Endothelial cell of hepatic sinusoid (primary cell): ENCODE measurements around the gene KCND3.

Source experiments
- in situ Hi-C: cut with HindIII; loops from 2 replicates; pipeline ENCODE4 v1.10.0; 2017; ENCODE audit warnings: low sequenced_read_pairs

KCND3 gene

DNA sequence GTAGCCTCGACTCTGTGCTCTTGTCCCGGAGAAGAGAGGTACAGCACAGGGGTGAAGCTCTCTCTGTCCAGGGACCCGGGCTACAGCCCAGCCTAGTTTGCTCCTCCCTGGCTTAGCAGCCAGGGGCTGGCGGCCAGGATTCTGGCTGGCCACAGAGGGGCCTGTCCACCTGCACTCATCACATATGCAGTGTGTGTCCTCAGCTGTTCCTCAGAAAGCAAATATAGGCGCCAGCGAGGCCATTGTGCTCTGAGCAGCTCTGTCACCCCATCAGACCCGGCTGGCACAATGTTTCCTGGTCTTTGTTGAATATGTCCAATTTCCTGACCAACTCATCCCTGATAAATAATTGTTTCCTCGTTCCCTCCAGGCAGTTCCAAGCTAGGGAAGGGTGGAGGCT lies 28.5 kb downstream of the KCND3 start:
- in situ Hi-C loops = no loop called here

DNA sequence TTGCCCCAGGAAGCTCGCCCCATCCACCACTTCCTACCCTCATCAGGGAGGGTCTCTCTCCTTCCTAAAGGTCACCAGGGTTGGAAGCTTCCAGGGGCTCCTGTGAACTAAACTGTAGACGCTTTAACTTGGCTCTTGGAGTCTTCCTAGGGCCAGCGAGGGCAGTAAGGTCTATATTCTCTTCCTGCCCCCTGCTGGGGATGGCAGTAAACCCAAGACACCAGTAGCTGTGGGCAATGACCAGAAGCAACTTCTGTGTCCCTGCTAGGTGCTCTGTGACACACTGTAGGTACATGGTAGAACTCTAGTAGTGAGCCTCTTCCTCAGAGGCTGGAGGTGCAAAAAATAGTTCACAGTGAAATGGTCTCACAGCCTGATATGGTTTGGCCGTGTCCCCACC lies 30.0 kb downstream of the KCND3 start:
- in situ Hi-C loops = no loop called here

DNA sequence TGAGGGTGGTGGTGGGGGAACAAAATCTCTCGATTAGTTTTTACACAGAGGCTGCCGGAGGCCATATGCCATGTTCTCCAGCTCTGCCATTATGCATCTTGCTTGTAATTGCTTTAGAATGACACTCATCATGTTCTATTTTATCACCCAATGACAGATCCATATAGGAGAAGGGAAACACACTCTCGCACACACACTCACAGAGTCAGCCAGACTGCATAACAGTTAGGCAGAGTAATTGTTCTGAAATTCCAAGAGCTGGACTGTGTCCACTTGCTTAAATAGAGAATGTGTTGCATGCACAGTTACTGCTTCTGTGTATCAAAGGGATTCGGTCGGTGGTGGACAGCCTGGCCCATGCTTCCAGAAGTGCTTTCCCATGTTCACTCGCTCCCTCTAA lies 30.6 kb downstream of the KCND3 start:
- in situ Hi-C loops = no loop called here

DNA sequence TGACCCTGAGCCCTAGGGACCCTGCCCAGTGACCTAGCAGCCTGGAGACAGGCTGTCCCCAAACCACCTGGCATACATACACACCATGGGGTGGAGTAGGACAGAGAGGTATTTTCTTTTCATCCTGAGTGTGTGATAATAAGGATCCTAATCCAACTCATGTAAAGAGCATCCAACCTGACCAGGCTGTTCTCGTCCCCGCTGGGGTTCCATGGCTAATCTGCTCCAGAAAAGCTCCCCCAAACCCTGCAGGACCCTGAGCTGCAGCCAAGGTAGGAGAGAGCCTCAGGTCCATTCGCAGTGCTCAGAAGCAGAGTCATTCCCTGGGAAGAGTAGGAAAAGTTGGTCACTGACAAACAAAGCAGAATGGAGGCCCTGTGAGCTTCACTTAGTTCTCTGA lies 31.4 kb downstream of the KCND3 start:
- in situ Hi-C loops = no loop called here

DNA sequence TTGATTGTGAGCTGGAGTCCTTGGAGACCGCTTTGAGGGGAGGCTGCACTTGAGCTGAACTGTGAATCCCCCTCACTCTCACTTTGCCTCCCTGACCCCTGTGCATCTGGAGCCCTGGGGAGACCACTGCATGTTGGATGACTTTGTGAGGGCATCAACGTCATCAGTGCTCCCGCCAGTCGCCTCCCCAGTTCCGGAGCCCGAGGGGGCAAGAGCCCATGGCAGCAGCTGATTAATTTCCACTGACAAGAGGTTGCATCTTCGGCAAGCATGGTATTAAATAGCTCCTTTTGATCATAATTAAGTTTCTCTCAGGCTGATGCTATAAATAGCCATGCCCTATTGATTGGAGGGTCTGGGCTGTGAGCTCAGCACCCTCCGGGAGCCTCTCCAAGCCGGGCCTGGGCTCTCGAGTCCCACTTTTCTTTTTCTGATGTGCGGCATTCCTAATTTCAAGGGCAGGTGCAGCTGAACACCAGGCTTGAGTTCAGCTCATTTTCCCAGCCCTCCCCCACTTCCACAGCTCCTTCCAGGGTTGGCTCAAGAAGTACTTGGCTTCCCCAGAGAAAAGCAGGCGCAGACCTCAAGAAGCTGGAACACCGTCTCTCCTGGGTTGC lies 33.2 kb downstream of the KCND3 start:
- in situ Hi-C loops = no loop called here

DNA sequence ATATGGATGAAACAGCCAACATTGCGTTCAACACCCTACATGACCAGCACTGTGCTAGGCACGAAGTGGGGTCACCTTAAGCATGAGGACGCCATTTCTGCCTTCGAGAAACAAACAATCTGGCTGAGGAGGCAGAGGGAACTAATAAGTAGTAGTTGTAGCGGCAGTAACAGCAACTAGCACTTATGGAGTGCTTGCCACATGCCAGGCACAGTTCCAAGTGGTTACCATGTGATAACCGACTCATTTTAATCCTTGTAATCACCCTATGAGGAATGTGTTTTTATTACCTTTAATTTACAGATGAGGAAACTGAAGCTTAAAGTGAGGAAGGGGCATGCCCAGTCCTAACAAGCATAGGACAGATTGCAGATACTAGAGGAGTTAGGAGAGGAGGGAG lies 33.7 kb downstream of the KCND3 start:
- in situ Hi-C loops = no loop called here

DNA sequence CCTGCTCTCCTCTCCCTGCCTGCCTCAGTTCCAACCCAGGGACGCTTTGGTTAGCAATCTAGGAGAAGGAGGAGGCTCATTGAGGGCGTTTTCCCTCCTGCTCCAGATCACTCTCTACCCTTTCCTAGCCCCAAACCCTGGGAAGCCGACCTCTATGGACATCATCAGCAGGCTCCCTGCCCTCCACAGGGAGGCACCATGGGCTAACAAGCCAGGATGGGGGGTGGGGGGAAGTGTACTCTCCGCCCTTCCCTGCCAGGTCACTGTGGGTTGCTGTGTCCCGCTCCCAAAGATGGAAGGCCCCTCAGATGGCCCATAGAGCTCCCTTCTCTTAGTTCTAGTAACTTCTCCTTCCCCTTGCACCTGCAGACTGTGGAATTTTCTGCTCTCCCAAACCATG lies 35.7 kb downstream of the KCND3 start:
- in situ Hi-C loops = no loop called here

DNA sequence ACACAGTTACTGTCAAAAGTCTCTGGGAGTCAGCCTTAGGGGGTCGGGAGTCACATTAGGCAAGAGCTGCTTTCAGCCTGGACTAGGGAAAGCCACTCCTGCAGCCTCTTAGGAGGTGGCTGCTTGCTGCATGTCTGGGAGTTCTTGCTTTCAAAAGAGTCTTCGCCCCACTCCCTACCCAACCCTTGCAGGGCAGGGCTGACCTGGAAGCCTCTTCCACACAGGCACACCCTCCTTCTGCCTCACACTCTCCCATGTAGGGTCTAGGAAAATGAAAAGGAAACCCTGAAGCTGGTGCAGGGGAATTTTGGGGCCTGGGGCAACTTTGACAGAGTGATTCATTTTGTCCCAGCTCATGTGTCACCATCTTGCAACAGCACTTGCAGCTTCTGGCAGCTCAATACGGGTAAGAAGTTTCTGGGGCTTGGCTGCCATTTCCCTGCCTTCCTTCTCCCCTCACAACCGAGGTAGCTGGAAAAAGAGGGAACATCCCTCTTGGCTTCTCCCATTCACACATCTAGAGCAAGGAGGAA lies 37.3 kb downstream of the KCND3 start:
- in situ Hi-C loops = no loop called here

DNA sequence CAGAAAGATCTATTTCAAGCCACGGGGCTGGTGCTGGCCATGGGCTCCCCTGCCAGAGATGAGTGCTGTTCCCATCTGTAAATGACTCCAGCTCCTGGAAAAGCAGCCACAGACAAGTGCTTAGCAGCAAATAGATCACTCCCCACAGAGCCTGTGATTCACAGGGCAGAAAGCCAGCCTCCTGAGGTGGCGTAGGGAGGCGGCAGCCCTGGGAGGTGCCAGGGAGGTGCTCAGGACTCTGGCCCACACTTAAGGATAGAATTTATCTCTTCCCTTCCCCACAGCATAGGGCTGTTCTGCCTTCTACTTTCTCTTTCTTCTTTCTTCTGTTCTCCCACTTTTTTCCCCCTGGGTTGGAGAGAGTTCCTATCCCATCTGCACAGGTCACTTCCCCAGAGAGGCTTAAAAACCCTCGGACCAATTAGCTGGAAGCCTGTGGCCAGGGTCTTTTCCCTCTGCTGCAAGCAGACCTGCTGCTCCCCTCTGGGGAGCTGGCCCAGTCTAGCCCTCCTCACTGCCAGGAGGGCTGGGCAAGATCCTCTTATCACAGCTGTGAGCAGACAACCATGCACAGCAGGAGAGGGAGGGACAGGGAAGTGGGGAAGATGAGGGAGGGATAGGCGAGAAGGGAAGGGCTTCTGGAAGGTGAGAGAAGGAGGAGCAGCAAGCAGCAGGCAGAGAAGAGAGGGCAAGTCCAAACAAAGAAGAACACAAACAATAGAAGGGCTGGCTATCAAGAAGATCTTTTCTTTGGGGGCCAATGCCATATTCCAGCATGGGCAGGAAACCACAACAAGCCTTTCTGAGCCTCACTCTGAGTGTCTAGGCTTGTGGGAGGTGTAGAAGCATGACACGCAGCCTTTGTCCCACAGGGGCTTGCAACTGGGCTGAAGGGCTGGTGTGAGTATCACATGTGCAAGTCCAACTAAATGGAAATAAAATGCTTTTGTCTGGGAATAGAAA lies 41.0 kb downstream of the KCND3 start:
- in situ Hi-C loops = no loop called here

DNA sequence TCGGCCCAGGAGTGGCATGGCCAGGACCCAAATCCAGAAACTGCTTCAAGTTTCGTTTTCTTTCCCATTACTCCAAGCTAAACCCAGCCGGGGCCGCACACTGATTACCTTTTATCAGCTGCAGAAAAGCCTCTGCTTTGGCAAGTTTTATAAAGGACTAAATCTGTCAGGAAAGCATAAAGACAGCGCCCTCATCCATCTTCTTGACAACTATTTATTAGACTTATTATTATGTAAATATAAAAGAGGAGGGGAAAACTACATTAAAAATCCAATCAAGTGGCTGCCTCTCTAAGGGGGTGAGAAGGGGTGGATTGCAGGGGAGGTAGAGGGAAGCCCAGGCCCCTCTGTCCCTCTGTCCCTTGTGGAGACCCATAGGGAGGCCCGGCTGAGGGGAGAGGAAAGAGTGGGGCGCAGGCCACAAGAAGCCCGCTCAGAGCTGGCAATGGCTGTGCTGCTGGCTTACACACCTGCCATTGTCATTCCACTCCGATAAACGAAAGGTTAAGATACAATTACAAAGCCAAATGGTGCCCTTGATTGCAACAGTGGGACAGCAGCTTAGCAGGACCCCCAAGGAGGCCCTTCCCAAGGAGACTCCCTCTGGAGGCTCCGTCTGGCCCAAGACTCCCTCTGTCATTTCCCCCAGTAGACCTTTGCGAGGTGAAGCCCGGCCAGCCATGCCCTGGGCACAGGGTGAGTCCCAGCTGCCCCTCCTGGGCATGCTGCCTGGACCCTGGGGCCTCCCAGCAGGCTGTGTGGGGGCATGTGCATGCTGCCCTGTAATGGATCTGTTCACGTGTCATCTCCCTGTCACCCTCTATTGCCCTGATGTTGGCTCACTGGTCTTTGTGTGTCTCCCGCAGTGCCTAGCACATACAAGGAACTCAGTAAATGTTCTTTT lies 45.4 kb downstream of the KCND3 start:
- in situ Hi-C loops = no loop called here

DNA sequence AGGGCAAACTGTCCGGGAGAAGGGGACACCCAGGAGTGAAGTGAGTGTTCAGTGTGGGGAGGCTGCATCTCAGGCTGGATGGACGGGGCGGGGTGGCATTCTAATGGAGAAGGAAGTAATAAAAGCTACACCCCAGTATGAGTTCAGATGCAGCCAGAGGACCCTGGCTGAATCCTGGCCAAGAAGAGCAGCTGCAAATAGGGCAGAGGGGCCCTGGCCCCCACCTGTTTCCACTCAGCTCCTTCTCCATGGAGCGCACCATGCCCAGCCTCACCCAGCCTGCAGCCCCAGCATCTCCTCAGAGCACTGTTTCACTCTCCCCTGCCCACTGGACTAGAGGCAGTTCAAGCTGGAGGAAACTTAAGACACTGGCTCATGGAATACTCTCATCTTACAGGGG lies 46.4 kb downstream of the KCND3 start:
- in situ Hi-C loops = no loop called here

DNA sequence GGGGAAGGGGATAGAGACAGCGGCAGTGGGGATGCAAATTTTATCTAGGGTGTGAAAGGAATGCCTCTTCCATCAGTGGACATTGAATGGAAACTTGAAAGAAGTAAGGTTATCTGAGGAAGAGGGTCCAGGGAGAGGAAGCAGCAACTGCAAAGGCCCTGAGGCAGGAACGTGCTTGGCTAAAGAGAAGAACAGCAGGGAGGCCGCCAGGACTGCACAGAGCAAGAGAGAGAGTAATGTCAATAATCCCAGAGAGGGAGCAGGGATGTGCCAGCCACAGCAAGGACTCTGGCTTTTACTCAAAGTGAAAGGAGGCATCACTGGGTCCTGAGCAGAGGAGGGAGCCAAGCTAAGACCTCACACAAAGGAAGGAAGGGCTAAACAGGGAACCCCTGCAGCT lies 50.9 kb downstream of the KCND3 start:
- in situ Hi-C loops = no loop called here

DNA sequence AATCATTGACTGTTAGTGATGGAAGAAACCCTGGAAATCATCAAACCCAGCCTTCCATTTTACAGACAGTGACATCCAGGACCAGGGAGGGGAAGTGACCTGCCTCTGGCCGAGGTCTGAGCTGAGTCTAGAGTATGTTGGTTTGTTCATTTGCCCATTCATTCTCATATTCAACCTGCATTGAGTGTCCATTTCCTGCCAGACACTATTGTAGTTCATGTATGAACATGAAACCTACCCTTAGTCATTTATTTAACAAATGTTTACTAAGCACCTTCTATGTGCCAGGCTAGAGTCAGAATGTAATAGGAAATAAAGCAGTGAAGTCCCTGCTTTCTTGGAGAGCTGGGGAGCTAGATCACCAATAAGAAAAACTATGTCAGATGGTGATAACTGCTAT lies 51.3 kb downstream of the KCND3 start:
- in situ Hi-C loops = no loop called here

DNA sequence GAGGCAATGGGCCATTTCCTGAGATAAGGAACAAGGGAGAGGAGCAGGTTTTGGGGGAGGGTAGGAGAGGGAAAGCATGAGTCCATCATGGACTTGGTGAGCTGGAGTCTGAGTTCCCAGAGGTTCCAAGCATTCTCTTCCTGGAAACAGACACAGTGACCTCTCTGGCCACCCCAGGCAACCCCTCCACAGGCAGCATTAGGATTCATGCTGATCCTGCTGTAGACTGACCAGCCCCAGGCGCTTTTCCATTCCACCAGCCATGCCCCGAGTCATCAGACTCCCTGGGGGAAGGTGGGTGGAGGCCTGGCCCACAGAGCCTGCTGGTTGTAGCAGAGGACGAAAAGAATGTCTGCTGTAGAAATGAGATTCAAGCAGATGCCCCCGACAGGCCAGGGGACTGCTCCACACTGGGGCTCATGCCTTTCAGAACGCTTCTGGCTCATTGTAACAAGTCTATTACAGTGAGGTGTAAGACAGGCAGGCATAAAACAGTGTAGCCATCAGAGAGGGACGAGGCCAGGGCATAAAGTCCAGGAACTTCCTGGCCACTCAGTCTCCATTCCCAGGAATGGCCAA lies 52.2 kb downstream of the KCND3 start:
- in situ Hi-C loops = no loop called here

DNA sequence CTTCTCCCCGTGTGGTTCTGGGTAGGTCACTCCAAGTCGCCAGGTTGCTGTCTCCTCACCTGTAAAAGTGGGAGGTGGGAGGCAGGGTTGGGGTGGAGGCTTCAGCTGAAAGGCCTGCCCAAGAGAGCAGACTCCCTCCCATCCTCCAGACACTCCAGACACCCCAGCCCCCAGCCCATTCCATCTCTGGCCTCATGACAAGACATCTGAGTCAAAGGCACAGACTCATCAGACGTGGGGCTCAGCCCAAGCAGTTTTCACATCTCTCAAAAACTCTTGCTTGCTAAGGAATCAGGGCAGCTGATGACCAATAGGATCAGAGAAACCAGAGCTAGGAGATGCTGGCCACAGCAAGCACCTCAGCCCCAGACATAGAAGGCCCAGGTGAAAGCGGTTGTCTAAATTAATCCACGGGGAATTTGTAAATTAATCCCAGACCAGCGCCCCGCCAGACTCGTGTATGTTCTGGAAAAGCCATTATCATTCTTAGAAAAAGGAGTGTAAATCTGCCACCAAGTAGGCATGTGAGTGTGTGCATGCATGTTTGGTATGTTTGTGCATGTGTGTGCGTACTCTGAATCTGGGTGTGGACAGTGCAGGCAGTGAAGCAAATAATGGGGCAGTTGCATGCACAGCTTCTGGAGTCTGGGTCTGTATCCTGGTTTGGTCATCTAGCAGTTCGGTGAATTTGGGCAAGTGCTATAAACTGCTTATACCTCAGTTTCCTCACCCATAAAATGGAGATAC lies 55.2 kb downstream of the KCND3 start:
- in situ Hi-C loops = no loop called here

DNA sequence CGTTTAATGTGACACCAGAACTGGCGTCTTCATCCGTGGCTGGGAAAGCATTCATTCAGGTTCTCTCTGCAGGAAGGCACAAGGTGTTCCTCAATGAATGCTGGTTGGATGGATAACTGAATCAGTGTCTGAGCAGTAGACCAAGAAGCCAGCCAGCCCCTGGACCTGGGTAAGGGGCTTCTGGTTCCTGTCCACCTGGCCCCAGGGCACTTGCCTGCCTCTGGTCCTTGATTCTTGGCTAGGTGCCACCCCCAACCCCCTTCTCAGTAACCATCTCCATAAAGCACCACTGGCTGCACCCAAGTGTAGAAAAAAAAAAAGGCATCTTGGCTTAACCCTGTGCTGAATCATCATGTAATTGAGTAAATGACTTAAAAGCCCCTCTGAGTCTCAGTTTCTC lies 59.1 kb downstream of the KCND3 start:
- in situ Hi-C loops = no loop called here

DNA sequence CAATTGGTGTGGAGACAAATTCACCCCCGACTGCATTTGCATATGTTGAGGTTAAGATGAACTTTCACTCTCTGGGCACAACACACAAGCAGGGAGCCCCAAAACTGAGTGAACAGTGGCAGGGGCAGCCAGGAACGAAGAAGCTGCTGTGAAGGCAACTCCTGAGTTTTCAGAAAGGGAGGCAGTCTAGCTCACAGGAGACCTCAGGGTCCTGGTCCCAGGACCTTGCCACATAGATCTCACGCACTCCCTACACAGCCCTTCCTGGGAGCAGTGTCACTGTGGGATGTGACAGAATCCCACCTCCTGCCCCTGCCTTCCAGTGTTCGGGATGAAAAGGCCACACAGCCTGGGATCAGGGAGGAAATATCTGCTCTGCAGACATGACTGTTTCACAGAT lies 60.9 kb downstream of the KCND3 start:
- in situ Hi-C loops = no loop called here

DNA sequence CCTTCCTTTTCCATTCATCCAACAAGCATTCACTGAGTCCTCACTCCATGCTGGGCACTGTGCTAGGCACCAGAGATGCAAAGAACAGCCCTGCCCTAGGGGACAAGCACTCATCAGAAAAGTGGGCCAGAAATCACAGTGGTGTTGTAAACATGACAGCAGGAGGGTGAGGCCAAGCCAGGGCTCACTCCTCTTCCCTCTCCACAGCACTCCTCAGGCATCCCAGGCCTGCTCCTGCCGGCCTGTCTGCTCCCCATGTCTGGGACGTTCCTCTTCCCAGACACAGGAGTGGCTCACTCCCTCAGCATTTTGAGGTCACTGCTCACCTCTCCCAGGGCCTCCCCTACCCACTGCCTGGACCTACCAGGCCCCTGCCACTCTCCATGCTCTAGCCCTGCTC lies 61.8 kb downstream of the KCND3 start:
- in situ Hi-C loops = no loop called here

DNA sequence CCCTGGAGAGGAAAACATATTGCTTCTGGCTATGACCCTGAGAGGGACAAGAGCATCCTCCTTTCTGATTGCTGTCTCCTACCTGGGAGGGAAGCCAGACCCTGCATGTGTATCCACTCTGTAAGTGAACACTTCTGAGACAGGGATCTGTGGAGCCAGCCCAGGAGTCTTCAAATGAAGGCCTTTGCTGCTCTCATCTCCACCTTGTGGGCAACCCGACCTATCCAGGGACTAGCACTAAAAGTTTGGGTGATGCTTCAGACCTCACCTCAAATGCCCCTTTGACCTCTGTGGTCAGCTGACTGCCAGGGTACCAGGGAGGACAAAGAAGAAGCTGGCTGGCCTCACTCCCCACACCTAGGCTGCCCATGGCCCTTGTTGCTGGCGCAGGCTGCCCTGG lies 64.7 kb downstream of the KCND3 start:
- in situ Hi-C loops = loop anchor here (5.0 kb wide), 1 partner anchor 67 kb away; no protein-coding TSS in a partner anchor

DNA sequence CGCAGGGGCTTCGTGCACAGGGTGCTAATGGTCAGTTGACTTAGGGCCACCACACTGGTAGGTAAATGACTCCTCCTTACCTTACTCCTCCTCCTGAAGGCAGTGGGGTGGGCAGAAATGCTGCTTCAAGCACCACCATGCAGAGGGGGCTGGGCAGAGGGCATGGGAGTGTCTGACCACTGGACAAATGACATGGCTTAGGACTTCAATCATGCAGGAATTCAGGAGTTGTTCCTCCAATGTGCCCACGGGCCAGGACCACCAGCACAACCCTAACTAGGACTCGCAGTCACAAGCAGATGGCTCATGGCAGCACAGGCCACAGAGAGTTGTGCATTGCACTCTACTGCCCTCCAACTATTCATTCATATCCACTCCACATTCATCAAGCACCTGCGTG lies 65.7 kb downstream of the KCND3 start:
- in situ Hi-C loops = loop anchor here (5.0 kb wide), 1 partner anchor 66 kb away; no protein-coding TSS in a partner anchor
